Glomerular endothelial cell (primary cell): ENCODE data around the gene PNLDC1. TPM values are rescaled to one million over a fixed set of nuclear protein-coding genes. Genes with fewer than 3 reads are reported as not detected.

Experiments
- DNase-seq: peaks from one replicate; pipeline ENCODE4 v3.0.0-alpha.2; 2011; ENCODE audit warnings: low read depth, low spot score; ENCODE audit errors: extremely low read depth
- total RNA-seq: library from RNA; depleted of rRNA; stranded (reverse); fragments of >200 nt; gene quantifications from 2 replicates; pipeline ENCODE4 v1.2.3, GENCODE V29; 2015

The PNLDC1 gene, protein sequence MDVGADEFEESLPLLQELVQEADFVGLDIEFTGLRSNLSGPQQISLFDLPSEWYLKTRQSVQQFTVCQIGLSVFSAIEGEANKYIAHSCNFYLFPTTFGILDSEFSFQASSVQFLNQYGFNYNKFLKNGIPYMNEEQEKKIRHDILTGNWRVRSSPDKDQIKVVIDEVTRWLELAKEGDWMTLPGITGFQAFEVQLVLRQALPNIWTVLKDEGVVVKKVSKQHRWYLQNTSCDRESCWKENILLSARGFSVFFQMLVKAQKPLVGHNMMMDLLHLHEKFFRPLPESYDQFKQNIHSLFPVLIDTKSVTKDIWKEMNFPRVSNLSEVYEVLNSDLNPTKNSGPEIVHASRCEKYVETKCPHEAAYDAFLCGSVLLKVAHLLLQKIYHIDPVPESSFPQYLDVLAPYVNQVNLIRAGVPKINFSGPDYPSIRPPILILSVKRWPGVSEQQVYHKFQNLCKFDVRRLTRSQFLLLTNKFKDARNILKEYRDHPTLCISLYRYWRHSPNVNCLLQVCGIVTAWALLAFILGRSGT
- total RNA-seq, result not detected in 2 replicates

GRCh38 chr6:159800141-159800865 is at the start of gene PNLDC1:
PNLDC1 (plus strand) TSS chr6:159800276; CDS start chr6:159800308, 32 bp downstream.
- DNase-seq, result no peak

GRCh38 chr6:159751448-159751847 is 48.6 kb upstream of the PNLDC1 start:
- DNase-seq, result no peak

DNA sequence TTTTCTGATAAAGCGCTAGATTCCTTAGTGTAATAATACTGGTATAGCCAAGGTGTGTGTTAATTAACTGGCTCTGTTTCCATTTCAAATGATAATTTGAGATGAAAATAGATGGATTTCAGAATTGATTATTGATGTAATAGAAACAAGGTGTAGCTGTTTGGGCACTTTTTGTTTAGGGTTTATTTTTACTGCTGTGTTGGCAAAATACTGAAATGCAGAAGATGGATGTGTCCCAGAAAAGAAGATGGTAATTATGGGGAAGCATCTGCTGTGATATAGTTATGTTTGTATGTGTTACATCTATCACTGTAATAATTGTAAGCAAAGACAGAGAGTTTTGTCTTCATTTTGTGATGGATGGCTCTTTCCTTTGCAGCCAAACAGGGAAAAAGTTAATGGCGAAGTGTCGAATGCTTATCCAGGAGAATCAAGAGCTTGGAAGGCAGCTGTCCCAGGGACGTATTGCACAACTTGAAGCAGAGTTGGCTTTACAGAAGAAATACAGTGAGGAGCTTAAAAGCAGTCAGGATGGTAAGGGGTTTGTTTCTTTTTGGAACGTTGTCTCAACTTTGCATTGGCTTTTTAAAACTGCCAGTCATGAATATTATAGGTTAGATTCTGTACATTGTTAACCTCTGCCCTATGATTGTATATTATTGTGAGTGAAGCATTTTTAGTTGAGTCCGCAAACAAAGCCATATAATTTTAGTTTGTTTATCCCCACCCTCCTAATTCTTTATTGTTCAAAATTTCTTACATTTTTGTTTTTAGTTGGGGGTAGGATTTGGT is 46.8 kb upstream of the PNLDC1 start:
- no peak for DNase-seq

DNA sequence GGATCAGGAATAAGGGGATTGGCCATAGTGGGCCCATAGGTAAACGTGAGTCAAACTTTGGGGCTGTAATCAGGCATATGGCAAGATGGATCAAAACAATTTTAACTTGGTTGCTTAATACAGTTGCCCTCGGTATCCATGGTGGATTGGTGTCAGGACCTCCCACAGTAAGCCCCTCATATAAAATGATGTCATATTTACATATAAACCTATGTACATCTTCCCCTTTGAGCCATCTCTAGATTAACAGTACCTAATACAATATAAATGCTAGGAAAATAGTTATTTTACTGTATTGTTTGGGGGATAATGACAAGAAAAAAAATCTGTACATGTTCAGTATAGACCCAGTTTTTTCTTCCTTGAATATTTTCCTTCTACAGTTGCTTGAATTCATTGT is 45.7 kb upstream of the PNLDC1 start:
- DNase-seq, result no peak

DNA sequence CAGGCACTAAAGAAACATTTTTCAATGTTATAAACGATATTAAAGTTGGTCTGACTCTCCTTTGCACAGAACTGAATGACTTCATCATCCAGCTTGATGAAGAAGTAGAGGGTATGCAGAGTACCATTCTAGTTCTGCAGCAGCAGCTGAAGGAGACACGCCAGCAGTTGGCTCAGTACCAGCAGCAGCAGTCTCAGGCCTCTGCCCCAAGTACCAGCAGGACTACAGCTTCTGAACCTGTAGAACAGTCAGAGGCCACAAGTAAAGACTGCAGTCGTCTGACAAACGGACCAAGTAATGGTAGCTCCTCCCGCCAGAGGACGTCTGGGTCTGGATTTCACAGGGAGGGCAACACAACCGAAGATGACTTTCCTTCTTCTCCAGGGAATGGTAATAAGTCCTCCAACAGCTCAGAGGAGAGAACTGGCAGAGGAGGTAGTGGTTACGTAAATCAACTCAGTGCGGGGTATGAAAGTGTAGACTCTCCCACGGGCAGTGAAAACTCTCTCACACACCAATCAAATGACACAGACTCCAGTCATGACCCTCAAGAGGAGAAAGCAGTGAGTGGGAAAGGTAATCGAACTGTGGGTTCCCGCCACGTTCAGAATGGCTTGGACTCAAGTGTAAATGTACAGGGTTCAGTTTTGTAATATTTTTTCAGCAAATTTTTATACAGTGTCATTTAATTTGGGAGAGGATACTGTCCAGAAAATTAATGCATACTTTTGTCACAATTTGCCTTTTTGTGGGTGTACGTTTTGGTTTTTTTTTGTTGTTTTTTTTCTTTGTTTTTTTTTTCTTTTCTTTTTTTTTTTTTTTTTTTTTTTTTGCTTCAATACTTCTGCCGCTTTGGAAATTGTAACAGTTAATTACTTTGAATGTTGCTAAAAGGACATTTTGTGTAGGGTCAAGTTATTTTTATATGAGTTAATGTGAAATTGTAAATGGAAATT is 44.8 kb upstream of the PNLDC1 start:
- no peak for DNase-seq

GRCh38 chr6:159756508-159756907 is 43.6 kb upstream of the PNLDC1 start:
- DNase-seq, result no peak

DNA sequence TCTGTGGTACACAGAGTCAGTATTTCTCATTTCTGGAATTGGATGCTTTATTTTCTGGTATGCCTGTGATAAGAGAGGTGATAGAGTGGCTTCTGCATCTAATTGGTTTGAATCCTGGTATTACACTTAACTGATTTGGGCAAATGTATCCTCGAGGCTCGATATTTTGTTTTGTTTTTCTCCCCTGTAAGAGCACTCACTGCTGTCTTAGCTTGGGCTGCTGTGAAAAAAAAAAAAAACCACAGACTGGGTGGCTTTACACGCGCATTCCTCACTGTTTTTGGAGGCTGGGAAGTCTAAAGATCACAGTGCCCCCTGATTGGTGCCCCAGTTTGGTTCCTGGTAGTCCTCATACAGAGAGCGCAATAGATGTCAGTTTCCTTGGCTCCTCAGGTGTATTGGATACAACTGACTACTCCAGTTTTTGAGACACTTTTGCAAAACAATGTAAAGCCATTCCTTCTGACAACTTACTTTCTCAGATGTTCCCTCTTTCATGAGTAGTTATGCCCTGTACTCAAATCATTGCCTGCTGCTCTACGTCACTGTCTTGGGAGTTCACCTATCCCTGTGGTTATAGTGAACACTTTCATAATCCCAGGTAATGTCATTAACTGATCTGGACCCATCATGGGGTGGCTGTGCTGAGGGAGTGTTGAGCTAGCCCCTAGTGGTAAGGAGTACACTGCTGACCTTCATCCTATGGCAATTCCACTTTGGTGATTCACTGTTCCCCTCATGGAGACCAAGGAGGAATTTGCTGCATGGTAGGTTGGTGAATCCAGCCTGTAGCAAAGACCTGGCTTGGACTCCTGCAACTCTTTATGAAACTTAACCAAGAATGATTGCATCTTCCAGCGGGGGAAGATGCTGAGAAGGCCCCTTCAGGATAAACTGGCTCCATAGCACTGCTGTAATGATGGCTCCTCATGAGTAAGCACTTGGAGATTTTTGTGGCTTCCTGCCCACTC is 41.8 kb upstream of the PNLDC1 start:
- no peak for DNase-seq

GRCh38 chr6:159759645-159760044 is 40.4 kb upstream of the PNLDC1 start:
- no peak for DNase-seq

DNA sequence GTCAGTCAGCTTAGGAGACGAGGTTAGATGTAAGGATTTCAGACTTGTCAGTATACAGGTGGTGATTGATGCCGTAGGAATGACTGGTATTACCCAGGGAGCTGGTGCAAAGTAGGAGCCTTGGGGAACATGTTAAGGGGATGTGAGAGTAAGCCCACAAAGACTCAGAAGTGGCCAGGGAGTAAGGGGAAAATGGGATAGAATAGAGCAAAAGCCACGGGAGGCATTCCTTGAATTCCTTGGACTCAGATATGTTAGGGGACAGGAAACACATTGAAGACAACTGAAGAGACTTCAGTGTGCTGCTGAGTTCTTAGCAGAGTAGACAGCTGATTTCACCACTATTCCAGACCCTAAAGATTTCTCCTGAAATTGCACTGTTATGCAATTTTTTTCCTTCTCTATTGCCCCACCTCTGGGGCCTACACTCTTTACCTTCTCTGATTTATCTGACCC is 39.4 kb upstream of the PNLDC1 start:
- peak; percentile 41 for DNase-seq

- no peak for DNase-seq
These were observed 38.8 kb upstream of the PNLDC1 start for GRCh38 chr6:159761129-159761872.

DNA sequence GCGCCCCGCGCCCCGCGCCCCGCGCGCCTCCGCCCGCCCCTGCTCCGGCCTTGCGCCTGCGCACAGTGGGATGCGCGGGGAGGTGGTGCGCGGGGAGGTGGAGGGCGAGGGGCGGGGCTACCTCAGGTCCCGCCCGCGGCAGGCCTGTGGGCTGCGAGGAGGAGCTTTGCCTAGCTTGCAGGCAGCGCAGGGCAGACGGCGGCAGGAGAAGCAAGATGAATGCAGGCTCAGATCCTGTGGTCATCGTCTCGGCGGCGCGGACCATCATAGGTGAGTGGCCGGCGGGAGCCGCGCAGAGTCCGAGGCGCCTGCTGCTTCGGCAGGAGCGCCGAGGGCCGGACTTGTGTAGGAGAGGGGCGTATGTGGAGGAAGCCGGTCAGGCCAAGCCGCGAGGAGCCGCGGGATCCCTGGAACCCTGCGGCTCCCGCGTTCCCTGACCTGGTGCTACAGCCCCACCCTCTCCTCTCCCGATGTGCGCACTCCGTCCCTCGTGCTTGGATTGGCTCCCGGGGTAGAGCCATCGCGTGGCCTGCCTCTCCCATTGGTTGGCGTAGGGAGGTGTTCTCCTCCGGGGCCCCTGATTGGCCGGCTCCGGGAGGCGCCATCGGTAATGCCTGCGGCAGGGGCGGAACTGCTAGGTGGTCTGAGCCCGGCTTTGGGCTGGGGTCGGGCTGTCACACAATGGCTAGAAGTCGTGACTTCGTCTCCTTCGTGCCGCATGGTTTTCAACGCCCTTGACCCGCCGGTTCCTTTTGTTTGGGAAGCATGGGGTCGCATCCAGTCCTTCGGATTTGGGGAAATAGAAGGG is 38.0 kb upstream of the PNLDC1 start, which contains the start of gene ACAT2:
TSS of gene ACAT2 (plus strand) at position 173 of the 808 bp plus-strand sequence. CDS start at position 216, 43 bp downstream.
- DNase-seq, result peak; percentile 55

DNA sequence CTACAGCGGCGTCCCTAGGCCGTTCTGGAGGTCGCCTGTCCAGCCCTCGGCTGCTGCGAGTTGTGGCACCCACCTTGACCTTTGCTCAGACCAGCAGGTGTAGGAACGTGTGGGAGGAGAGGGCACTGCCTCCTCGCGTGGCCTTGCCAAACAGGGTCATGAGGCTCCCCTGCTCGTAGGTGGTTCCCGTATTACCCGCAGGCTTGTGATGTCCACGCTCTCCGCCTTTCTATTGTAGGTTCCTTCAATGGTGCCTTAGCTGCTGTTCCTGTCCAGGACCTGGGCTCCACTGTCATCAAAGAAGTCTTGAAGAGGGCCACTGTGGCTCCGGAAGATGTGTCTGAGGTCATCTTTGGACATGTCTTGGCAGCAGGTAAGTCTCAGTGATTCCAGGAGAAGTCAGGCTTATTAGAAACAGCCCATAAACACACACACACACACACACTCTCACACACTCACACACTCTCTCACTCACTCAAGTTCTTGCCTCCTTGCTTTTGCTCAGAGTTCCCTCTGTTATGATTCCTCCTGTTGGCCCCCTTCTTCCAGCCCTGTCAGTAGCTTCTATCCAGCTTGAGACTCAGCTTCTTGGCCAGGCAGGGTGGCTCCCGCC is 37.3 kb upstream of the PNLDC1 start:
- no peak for DNase-seq

DNA sequence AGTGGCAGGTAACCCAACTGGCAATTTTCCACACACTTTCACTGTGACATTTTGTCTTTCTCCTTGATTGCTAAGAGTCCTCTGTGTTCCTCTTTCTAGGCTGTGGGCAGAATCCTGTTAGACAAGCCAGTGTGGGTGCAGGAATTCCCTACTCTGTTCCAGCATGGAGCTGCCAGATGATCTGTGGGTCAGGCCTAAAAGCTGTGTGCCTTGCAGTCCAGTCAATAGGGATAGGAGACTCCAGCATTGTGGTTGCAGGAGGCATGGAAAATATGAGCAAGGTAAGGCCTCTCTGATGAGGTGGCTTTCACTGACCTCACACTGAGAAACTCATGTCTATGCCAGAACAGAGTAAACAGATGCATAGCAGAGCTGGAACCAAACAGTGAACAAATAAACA is 33.2 kb upstream of the PNLDC1 start:
- DNase-seq, result no peak

GRCh38 chr6:159769470-159769869 is 30.6 kb upstream of the PNLDC1 start:
- no peak for DNase-seq

DNA sequence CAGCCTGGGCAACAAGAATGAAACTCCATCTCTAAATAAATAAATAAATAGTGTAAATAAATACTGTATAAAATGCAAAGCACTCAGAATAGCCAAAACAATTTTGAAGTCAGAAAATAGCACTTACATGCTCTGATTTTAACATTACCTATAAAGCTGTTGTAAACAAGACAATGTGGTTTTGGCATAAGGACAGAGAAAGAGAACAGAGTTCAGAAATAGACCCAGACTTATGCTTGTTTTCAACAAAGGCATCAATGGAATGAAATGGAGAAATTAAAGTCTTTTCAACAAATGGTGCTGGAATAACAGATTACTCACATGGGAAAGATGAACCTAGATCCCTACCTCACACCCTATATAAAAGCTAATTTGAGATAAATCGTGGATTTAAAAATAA is 27.9 kb upstream of the PNLDC1 start:
- DNase-seq, result no peak

GRCh38 chr6:159777240-159777904 is 22.7 kb upstream of the PNLDC1 start:
- no peak for DNase-seq
